ENCODE data around the gene NECTIN4.
"Not testable (repeated sequence)": the region's sequence is repeated elsewhere in the genome, so short reads cannot be mapped to it uniquely, and the experiment has no call there.

NECTIN4 gene

GRCh38 chr1:161068306-161069234 lies 20.8 kb downstream of the NECTIN4 start:
- H3K27me3 ChIP-seq (ENCODE audit: low read length), result no peaks in the 10 kb centered on the region
- H3K4me2 ChIP-seq (ENCODE audit: low read depth, low read length, poor library complexity, severe bottlenecking), result peak overlapping the region; percentile 77
- peak overlapping the region; percentile 83 for H3K27ac ChIP-seq (ENCODE audit: low read depth, low read length)
- H3K9me2 ChIP-seq (replicated peaks; ENCODE audit: insufficient read depth, low read length), result no peaks in the 10 kb centered on the region
- no peaks in the 10 kb centered on the region for H4K20me1 ChIP-seq (ENCODE audit: low read depth, low read length)
- TF ChIP-seq CTCF (IDR thresholded peaks at IDR 0.05; ENCODE audit: insufficient read depth, low read length, poor library complexity, severe bottlenecking), result no peak
- TF ChIP-seq EZH2phosphoT487 (conservative IDR thresholded peaks at IDR 0.05; ENCODE audit: low read length), result no peak
- peaks cover 51% of the 10 kb centered on the region for H3K79me2 ChIP-seq (ENCODE audit: insufficient read depth, low read length)
- no peak overlapping the region for H2AFZ ChIP-seq (ENCODE audit: low read depth, low read length, severe bottlenecking)
- H3K9ac ChIP-seq (ENCODE audit: low read length), result peak overlapping the region; percentile 93
- H3F3A ChIP-seq (ENCODE audit: insufficient read depth), result peaks cover 14% of the 10 kb centered on the region; the same call in 1 of the 2 replicates
- H3K9me3 ChIP-seq (ENCODE audit: insufficient read depth, low read length), result no peaks in the 10 kb centered on the region
- H3K36me3 ChIP-seq (ENCODE audit: low read length), result no peaks in the 10 kb centered on the region
- peak overlapping the region; percentile 79 for H3K4me3 ChIP-seq (ENCODE audit: insufficient read depth, low read length, poor library complexity, severe bottlenecking)

DNA sequence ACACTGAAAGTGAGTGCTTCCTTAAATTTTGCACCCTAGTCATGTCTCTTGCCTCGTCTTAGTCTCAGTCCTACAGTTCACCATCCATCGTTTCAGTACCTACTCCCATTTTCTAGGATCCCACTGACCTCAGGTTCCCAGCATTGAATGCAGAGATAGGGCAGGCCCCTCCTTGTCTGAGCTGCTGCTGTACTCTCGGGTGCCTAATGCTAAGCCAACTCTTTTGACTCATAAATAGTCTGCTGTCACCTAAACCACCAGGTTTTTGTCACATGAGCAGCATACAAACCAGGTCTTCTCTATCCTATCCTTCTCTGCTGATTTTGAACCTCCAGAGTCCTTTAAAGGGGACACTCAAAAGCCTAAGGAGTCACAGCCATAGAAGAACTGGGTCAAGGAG lies 22.7 kb downstream of the NECTIN4 start:
- no peak for TF ChIP-seq EZH2phosphoT487 (conservative IDR thresholded peaks at IDR 0.05; ENCODE audit: low read length)
- TF ChIP-seq CTCF (IDR thresholded peaks at IDR 0.05; ENCODE audit: insufficient read depth, low read length, poor library complexity, severe bottlenecking), result no peak
- Histone ChIP-seq H3K4me2 (ENCODE audit: low read depth, low read length, poor library complexity, severe bottlenecking) (peak overlapping the region; percentile 10), H3K36me3 (ENCODE audit: low read length) (no peaks in the 10 kb centered on the region), H2AFZ (ENCODE audit: low read depth, low read length, severe bottlenecking) (no peak overlapping the region), H3K9me3 (ENCODE audit: insufficient read depth, low read length) (no peaks in the 10 kb centered on the region), H3K9me2 (replicated peaks; ENCODE audit: insufficient read depth, low read length) (no peaks in the 10 kb centered on the region), H3K9ac (ENCODE audit: low read length) (no peak overlapping the region), H3K79me2 (ENCODE audit: insufficient read depth, low read length) (peaks cover 56% of the 10 kb centered on the region), H3K27me3 (ENCODE audit: low read length) (no peaks in the 10 kb centered on the region), H4K20me1 (ENCODE audit: low read depth, low read length) (no peaks in the 10 kb centered on the region), H3K27ac (ENCODE audit: low read depth, low read length) (0 out of 2 replicates have a peak overlapping the region, but pooled peaks have one; percentile 13), H3F3A (ENCODE audit: insufficient read depth) (peaks cover 14% of the 10 kb centered on the region; the same call in 1 of the 2 replicates), H3K4me3 (ENCODE audit: insufficient read depth, low read length, poor library complexity, severe bottlenecking) (no peak overlapping the region)

GRCh38 chr1:161065681-161066080 lies 23.7 kb downstream of the NECTIN4 start:
- not testable (repeated sequence) for H4K20me1 ChIP-seq (ENCODE audit: low read depth, low read length); H3K27me3 ChIP-seq (ENCODE audit: low read length); H3K4me3 ChIP-seq (ENCODE audit: insufficient read depth, low read length, poor library complexity, severe bottlenecking); H2AFZ ChIP-seq (ENCODE audit: low read depth, low read length, severe bottlenecking); H3K4me2 ChIP-seq (ENCODE audit: low read depth, low read length, poor library complexity, severe bottlenecking); H3K9ac ChIP-seq (ENCODE audit: low read length); H3K27ac ChIP-seq (ENCODE audit: low read depth, low read length); H3K36me3 ChIP-seq (ENCODE audit: low read length); H3K9me3 ChIP-seq (ENCODE audit: insufficient read depth, low read length); H3K9me2 ChIP-seq (replicated peaks; ENCODE audit: insufficient read depth, low read length); H3F3A ChIP-seq (ENCODE audit: insufficient read depth)
- H3K79me2 ChIP-seq (ENCODE audit: insufficient read depth, low read length), result peaks cover 60% of the 10 kb centered on the region

- H3K27ac ChIP-seq (ENCODE audit: low read depth, low read length); H3K9me2 ChIP-seq (replicated peaks; ENCODE audit: insufficient read depth, low read length); H3K36me3 ChIP-seq (ENCODE audit: low read length); H2AFZ ChIP-seq (ENCODE audit: low read depth, low read length, severe bottlenecking); H3F3A ChIP-seq (ENCODE audit: insufficient read depth); H3K4me2 ChIP-seq (ENCODE audit: low read depth, low read length, poor library complexity, severe bottlenecking); H3K27me3 ChIP-seq (ENCODE audit: low read length); H3K4me3 ChIP-seq (ENCODE audit: insufficient read depth, low read length, poor library complexity, severe bottlenecking); H4K20me1 ChIP-seq (ENCODE audit: low read depth, low read length); H3K9ac ChIP-seq (ENCODE audit: low read length); H3K9me3 ChIP-seq (ENCODE audit: insufficient read depth, low read length): not testable (repeated sequence)
- peaks cover 54% of the 10 kb centered on the region for H3K79me2 ChIP-seq (ENCODE audit: insufficient read depth, low read length)
Observed at GRCh38 chr1:161063936-161064335, 25.4 kb downstream of the NECTIN4 start.
